ENCODE results near the gene CES2.

GRCh38 chr16:66900721-66901441 lies 34.4 kb upstream of the CES2 start:
- TF ChIP-seq CTCF (IDR thresholded peaks at IDR 0.05) (no peak), RELA (CRISPR knock-in tag; IDR thresholded peaks at IDR 0.05; ENCODE audit: borderline replicate concordance) (no peak), NFYB (CRISPR knock-in tag; conservative IDR thresholded peaks at IDR 0.05; ENCODE audit: low read depth) (no peak), SP1 (CRISPR knock-in tag; conservative IDR thresholded peaks at IDR 0.05) (no peak), ATF6 (CRISPR knock-in tag; IDR thresholded peaks at IDR 0.05) (no peak), ZSCAN18 (CRISPR knock-in tag; IDR thresholded peaks at IDR 0.05) (no peak)

Measured in WTC11 (cell line).